H54 (cell line): Measurements from ENCODE around the gene SEC24C.
"Not testable (repeated sequence)": the region's sequence is repeated elsewhere in the genome, so short reads cannot be mapped to it uniquely, and the experiment has no call there.

Experiments used
- DNase-seq: peaks from one replicate; pipeline ENCODE4 v3.0.0; 2011; ENCODE audit warnings: low spot score, mixed read lengths; ENCODE audit not compliant: insufficient read length
- FAIRE-seq: peaks from 3 replicates; lab custom pipeline; 2011; peaks lifted over from hg19 to GRCh38; lab: Jason Lieb, UNC
- POLR2A ChIP-seq: IDR thresholded peaks from 2 replicates; pipeline ENCODE4 v1.6.1; 2011; ENCODE audit warnings: low read depth, mild to moderate bottlenecking, low read length

The SEC24C gene

GRCh38 chr10:73743905-73744663, at the start of gene SEC24C:
SEC24C (plus strand) TSS chr10:73744372; CDS start chr10:73746833, 2,461 bp downstream.
- FAIRE-seq (peak; percentile 65), DNase-seq (peak; percentile 96)
- TF ChIP-seq POLR2A, result peak; percentile 74

- DNase-seq, result not testable (repeated sequence)
Measured at GRCh38 chr10:73695302-73695701, 48.9 kb upstream of the SEC24C start.

GRCh38 chr10:73697675-73698159, 46.5 kb upstream of the SEC24C start, which contains the start of gene AGAP5:
AGAP5 (minus strand) TSS chr10:73698109; CDS start chr10:73697755, 354 bp downstream.
- not testable (repeated sequence) for DNase-seq, FAIRE-seq

More at GRCh38 chr10:73695302-73695701, 48.9 kb upstream of the SEC24C start:
- FAIRE-seq, result not testable (repeated sequence)

GRCh38 chr10:73698819-73699218, 45.4 kb upstream of the SEC24C start:
- FAIRE-seq, DNase-seq: not testable (repeated sequence)

- DNase-seq, FAIRE-seq: not testable (repeated sequence)
Measured at GRCh38 chr10:73703924-73704323, 40.2 kb upstream of the SEC24C start.

GRCh38 chr10:73705506-73706072, 38.6 kb upstream of the SEC24C start:
- DNase-seq, FAIRE-seq: not testable (repeated sequence)

GRCh38 chr10:73706488-73706887, 37.7 kb upstream of the SEC24C start:
- not testable (repeated sequence) for DNase-seq, FAIRE-seq

GRCh38 chr10:73707628-73708027, 36.5 kb upstream of the SEC24C start:
- FAIRE-seq, DNase-seq: not testable (repeated sequence)

- not testable (repeated sequence) for DNase-seq, FAIRE-seq
Measured at GRCh38 chr10:73708122-73708521, 36.0 kb upstream of the SEC24C start.

- DNase-seq, result not testable (repeated sequence)
Measured at GRCh38 chr10:73711683-73712082, 32.5 kb upstream of the SEC24C start.

GRCh38 chr10:73713912-73714311, 30.3 kb upstream of the SEC24C start:
- FAIRE-seq, DNase-seq: not testable (repeated sequence)

More at GRCh38 chr10:73711683-73712082, 32.5 kb upstream of the SEC24C start:
- not testable (repeated sequence) for FAIRE-seq

GRCh38 chr10:73714483-73714882, 29.7 kb upstream of the SEC24C start:
- not testable (repeated sequence) for DNase-seq, FAIRE-seq

GRCh38 chr10:73715179-73716156, 28.7 kb upstream of the SEC24C start:
- FAIRE-seq, result peak; percentile 36
- not testable (repeated sequence) for DNase-seq

- no peak for FAIRE-seq
- DNase-seq, result no peak
- TF ChIP-seq POLR2A, result no peak
Measured at GRCh38 chr10:73716251-73716650, 27.9 kb upstream of the SEC24C start.
